GM12878 (cell line): ENCODE data around the gene AGER. TPM values are rescaled to one million over a fixed set of nuclear protein-coding genes. Genes with fewer than 3 reads are reported as not detected.

Experiments used
- ATAC-seq: fragments of 200-7000 bp; cut with Tn5 transposase; 3 replicates; pipeline ENCODE4 v1.9.1; 2020; ENCODE audit warnings: mild to moderate bottlenecking, moderate library complexity
- BruUV-seq: library from RNA; stranded (reverse); fragments of 400-500 nt; replicated peaks from 2 replicates; lab custom pipeline; 2021; lab: Mats Ljungman, UMichigan
- CTCF ChIA-PET: fragments of 300-600 bp; sonication (Branson Sonifier 250); formaldehyde crosslinking; extraction: SDS; loops from one replicate; lab custom pipeline; 2021; ENCODE audit warnings: inconsistent platforms; lab: Yijun Ruan, JAX
- POLR2A ChIA-PET: fragments of 350-600 bp; formaldehyde crosslinking; extraction: SDS; loops from one replicate; lab custom pipeline; 2021; ENCODE audit warnings: inconsistent platforms; lab: Charles Lee
- RAD21 ChIA-PET: fragments of 300-600 bp; sonication (Branson Sonifier 250); formaldehyde crosslinking; loops from one replicate; lab custom pipeline; 2023; ENCODE audit warnings: antibody characterized with exemption; ENCODE audit not compliant: unreplicated experiment; lab: Charles Lee
- SMC1A ChIA-PET: fragments of 300-600 bp; sonication (Branson Sonifier 250); formaldehyde crosslinking; loops from one replicate; lab custom pipeline; 2023; ENCODE audit not compliant: unreplicated experiment, uncharacterized antibody; lab: Charles Lee
- DNase-seq: peaks from one replicate; pipeline ENCODE4 v3.0.0-alpha.2; 2011; ENCODE audit warnings: low read depth, low spot score
- FAIRE-seq: peaks from 3 replicates; lab custom pipeline; 2011; peaks lifted over from hg19 to GRCh38; lab: Jason Lieb, UNC
- H2AFZ ChIP-seq: 2 replicates; pipeline ENCODE4 v1.6.0; 2011; ENCODE audit warnings: low read depth, low read length, control low read depth; ENCODE audit not compliant: control insufficient read depth
- H3K27ac ChIP-seq: 2 replicates; pipeline ENCODE4 v1.5.1; 2011; ENCODE audit warnings: control low read depth; ENCODE audit not compliant: control insufficient read depth, insufficient read depth
- H3K27me3 ChIP-seq, 2 experiments: replicated peaks in 1 of 2; 2 replicates each; pipeline versions ENCODE4 v1.6.0 to v1.6.1; 2011; ENCODE audit warnings: low read length in 1 of 2; ENCODE audit not compliant: control insufficient read depth in 2 of 2, insufficient read depth in 2 of 2
- H3K36me3 ChIP-seq, 2 experiments: 2 replicates each; pipeline ENCODE4 v1.5.1; 2011; ENCODE audit warnings: low read length in 1 of 2; ENCODE audit not compliant: control insufficient read depth in 2 of 2, insufficient read depth in 2 of 2
- H3K4me1 ChIP-seq: 2 replicates; pipeline ENCODE4 v1.6.1; 2011; ENCODE audit warnings: mild to moderate bottlenecking, low read length, moderate library complexity, mixed read lengths; ENCODE audit not compliant: control insufficient read depth, insufficient read depth
- H3K4me2 ChIP-seq: 2 replicates; pipeline ENCODE4 v1.6.0; 2011; ENCODE audit warnings: control low read depth; ENCODE audit not compliant: control insufficient read depth, insufficient read depth
- H3K4me3 ChIP-seq: fragments of 200-600 bp; sonication (generic); 2 replicates; pipeline ENCODE4 v1.5.1; 2016
- H3K79me2 ChIP-seq: 2 replicates; pipeline ENCODE4 v1.6.0; 2011; ENCODE audit warnings: low read length; ENCODE audit not compliant: control insufficient read depth, insufficient read depth
- H3K9ac ChIP-seq: 2 replicates; pipeline ENCODE4 v1.8.0; 2011; ENCODE audit warnings: low read length, control low read depth, mixed read lengths; ENCODE audit not compliant: control insufficient read depth, insufficient read depth
- H3K9me3 ChIP-seq: replicated peaks from 3 replicates; pipeline ENCODE4 v1.5.1; 2011; ENCODE audit warnings: mild to moderate bottlenecking, low read length; ENCODE audit not compliant: control insufficient read depth, insufficient read depth
- H4K20me1 ChIP-seq: 2 replicates; pipeline ENCODE4 v1.6.0; 2011; ENCODE audit not compliant: control insufficient read depth, insufficient read depth
- CREB1 ChIP-seq: IDR thresholded peaks from 2 replicates; pipeline ENCODE4 v1.6.1; 2012; ENCODE audit warnings: low read depth, mild to moderate bottlenecking, inconsistent platforms
- ESRRA ChIP-seq: IDR thresholded peaks from 2 replicates; pipeline ENCODE4 v1.6.1; 2012; ENCODE audit warnings: mild to moderate bottlenecking, low read length, improper control_type of control experiment
- HSF1 ChIP-seq: fragments of 150-350 bp; IDR thresholded peaks from 2 replicates; pipeline ENCODE4 v1.6.1; 2014; ENCODE audit warnings: mild to moderate bottlenecking, low read depth, low read length
- MEF2A ChIP-seq: IDR thresholded peaks from 2 replicates; pipeline ENCODE4 v1.6.1; 2011; ENCODE audit warnings: low read depth, mild to moderate bottlenecking, low read length, moderate library complexity; ENCODE audit not compliant: insufficient read depth
- MYC ChIP-seq: IDR thresholded peaks from 2 replicates; pipeline ENCODE4 v1.6.1; 2011; ENCODE audit warnings: mild to moderate bottlenecking, low read length, moderate library complexity, inconsistent platforms; ENCODE audit not compliant: insufficient read depth, insufficient replicate concordance, insufficient read length, severe bottlenecking
- NFXL1 ChIP-seq: fragments of 450-650 bp; IDR thresholded peaks from 2 replicates; pipeline ENCODE4 v1.6.1; 2017; ENCODE audit warnings: antibody characterized with exemption, mild to moderate bottlenecking, borderline replicate concordance
- SMC3 ChIP-seq: IDR thresholded peaks from 2 replicates; pipeline ENCODE4 v1.6.1; 2011; ENCODE audit warnings: low read length, improper control_type of control experiment, borderline replicate concordance
- WGBS: methylation state at CpG from one replicate; pipeline ENCODE4 v1.1.6; 2016; ENCODE audit warnings: low lambda C conversion rate; ENCODE audit not compliant: insufficient replicate concordance, insufficient coverage; ENCODE audit errors: missing lambda C conversion rate; 5-methylcytosine and 5-hydroxymethylcytosine counted together
- in situ Hi-C: fragments of 300-500 bp; cut with MboI; formaldehyde crosslinking; loops from 9 replicates; pipeline ENCODE4 v1.14.3; 2018; ENCODE audit warnings: mixed read lengths
- intact Hi-C: fragments of 100-400 bp; cut with micrococcal nuclease; formaldehyde crosslinking; loops from one replicate; pipeline ENCODE4 v1.14.2; 2022; ENCODE audit not compliant: unreplicated experiment
- polyA plus RNA-seq, 11 experiments: library from polyadenylated mRNA; depleted of rRNA in 4 of 11; unstranded in 6 of 11; stranded (reverse) in 5 of 11; fragments of >200 nt; fragmentation: Nextera tagmentation in 4 of 11; fragmentation: Illumina TruSeq in 1 of 11; extraction: Ambion mirVana in 4 of 11; extraction: Trizol in 1 of 11; gene quantifications; 1 replicate in 1 of 11; 2 replicates in 10 of 11; pipeline versions ENCODE4 v1.2.1 to v1.2.3, GENCODE V29; 2011 to 2016; ENCODE audit warnings: inconsistent platforms in 2 of 11, missing spikeins in 2 of 11, low read depth in 1 of 11
- total RNA-seq, 4 experiments: library from RNA; depleted of rRNA in 3 of 4; stranded (reverse); fragments of >200 nt in 3 of 4; fragmentation: Illumina TruSeq in 1 of 4; extraction: Trizol in 1 of 4; gene quantifications; 2 replicates each; pipeline versions ENCODE4 v1.2.1 to v1.2.3, GENCODE V29; 2013 to 2021
- TF ChIP-seq, protein P1 (sequence below): IDR thresholded peaks from 2 replicates; pipeline ENCODE4 v1.6.1; 2011; ENCODE audit warnings: mild to moderate bottlenecking, low read depth, low read length, moderate library complexity; ENCODE audit not compliant: insufficient replicate concordance

Gene AGER
- total and polyA plus RNA-seq, 10 of the 15 experiments (the other 5 are each of a cell fraction or from before 2014, with no cell fraction given), result 1.1 to 18.2 (median 3.9) TPM

- H3K4me2 ChIP-seq, result no peak overlapping the region
- H4K20me1 ChIP-seq, result no peaks in the 10 kb centered on the region
- intact Hi-C loops, result no loop called here
- H3K27me3 ChIP-seq, result peaks cover 3 to 4% of the 10 kb centered on the region in 2 experiments; a peak in 2 of 4 replicates
- ATAC-seq (no peak), DNase-seq (no peak)
- H3K4me3 ChIP-seq, result no peak overlapping the region
- RAD21 ChIA-PET, result no interaction called here
- no peaks in the 10 kb centered on the region for H3K79me2 ChIP-seq
- H3K9me3 ChIP-seq, result no peaks in the 10 kb centered on the region
- TF ChIP-seq ESRRA (no peak), MYC (no peak), HSF1 (no peak), NFXL1 (no peak), CREB1 (no peak), MEF2A (no peak), SMC3 (no peak)
- TF ChIP-seq, protein P1, sequence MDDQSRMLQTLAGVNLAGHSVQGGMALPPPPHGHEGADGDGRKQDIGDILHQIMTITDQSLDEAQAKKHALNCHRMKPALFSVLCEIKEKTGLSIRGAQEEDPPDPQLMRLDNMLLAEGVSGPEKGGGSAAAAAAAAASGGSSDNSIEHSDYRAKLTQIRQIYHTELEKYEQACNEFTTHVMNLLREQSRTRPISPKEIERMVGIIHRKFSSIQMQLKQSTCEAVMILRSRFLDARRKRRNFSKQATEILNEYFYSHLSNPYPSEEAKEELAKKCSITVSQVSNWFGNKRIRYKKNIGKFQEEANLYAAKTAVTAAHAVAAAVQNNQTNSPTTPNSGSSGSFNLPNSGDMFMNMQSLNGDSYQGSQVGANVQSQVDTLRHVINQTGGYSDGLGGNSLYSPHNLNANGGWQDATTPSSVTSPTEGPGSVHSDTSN, result no peak
- TF ChIP-seq, all 136 proteins: peak for 0
- H3K9ac ChIP-seq, result no peak overlapping the region
- in situ Hi-C loops, result no loop called here
- ChIA-PET CTCF (no interaction called here), POLR2A (no interaction called here), SMC1A (no interaction called here)
- no peak for FAIRE-seq
- WGBS, result 6% methylated on average over 4 of the region's 4 CpGs
- no TSS peak for BruUV-seq
- H3K36me3 ChIP-seq, result no peaks in the 10 kb centered on the region
- H2AFZ ChIP-seq, result no peak overlapping the region
- H3K4me1 ChIP-seq, result peaks cover 26% of the 10 kb centered on the region
- H3K27ac ChIP-seq, result no peak overlapping the region
These were observed 36.0 kb upstream of the AGER start for GRCh38 chr6:32220021-32220420.
